ENCODE data around the gene CD80. TPM values are rescaled to one million over a fixed set of nuclear protein-coding genes. Genes with fewer than 3 reads are reported as not detected.

CD80 gene, protein sequence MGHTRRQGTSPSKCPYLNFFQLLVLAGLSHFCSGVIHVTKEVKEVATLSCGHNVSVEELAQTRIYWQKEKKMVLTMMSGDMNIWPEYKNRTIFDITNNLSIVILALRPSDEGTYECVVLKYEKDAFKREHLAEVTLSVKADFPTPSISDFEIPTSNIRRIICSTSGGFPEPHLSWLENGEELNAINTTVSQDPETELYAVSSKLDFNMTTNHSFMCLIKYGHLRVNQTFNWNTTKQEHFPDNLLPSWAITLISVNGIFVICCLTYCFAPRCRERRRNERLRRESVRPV
- not detected for total RNA-seq

GRCh38 chr3:119559441-119559963, at the start of gene CD80:
TSS of gene CD80 (minus strand) at chr3:119559614. CDS start at chr3:119557728, 1,886 bp downstream.
- WGBS, 2 donors: 25 to 32% methylated on average over 7 of the region's 7 CpGs
- DNase-seq (ENCODE audit: low spot score in 2 of 2): peak in 1 of 2 donors; percentile 29
- TF ChIP-seq POLR2A (IDR thresholded peaks at IDR 0.05) (no peak), CTCF (IDR thresholded peaks at IDR 0.05) (no peak)
- intact Hi-C loops (cut with DNase I; ENCODE audit: low total_unique reads): no loop called here
- H3K4me3 ChIP-seq (ENCODE audit: low read depth, poor library complexity, severe bottlenecking): no peak within 1 kb of the TSS

GRCh38 chr3:119608405-119609000, 49.1 kb upstream of the CD80 start:
- no peak for DNase-seq (ENCODE audit: low spot score in 2 of 2)
- 69 to 73% methylated on average over 6 of the region's 6 CpGs for WGBS, 2 donors
- intact Hi-C loops (cut with DNase I; ENCODE audit: low total_unique reads): no loop called here

GRCh38 chr3:119604878-119605277, 45.5 kb upstream of the CD80 start:
- H3K4me3 ChIP-seq (ENCODE audit: low read depth, poor library complexity, severe bottlenecking): no peak overlapping the region
- intact Hi-C loops (cut with DNase I; ENCODE audit: low total_unique reads): no loop called here
- WGBS, 2 donors: 60 to 100% methylated on average over 1 of the region's 1 CpG
- TF ChIP-seq CTCF (IDR thresholded peaks at IDR 0.05) (no peak), POLR2A (IDR thresholded peaks at IDR 0.05) (no peak)
- no peak for DNase-seq (ENCODE audit: low spot score in 2 of 2)

More at GRCh38 chr3:119608405-119609000, 49.1 kb upstream of the CD80 start:
- H3K4me3 ChIP-seq (ENCODE audit: low read depth, poor library complexity, severe bottlenecking): no peak overlapping the region
- no peak for TF ChIP-seq CTCF (IDR thresholded peaks at IDR 0.05)
- no peak for TF ChIP-seq POLR2A (IDR thresholded peaks at IDR 0.05)

GRCh38 chr3:119602676-119603075, 43.3 kb upstream of the CD80 start:
- 40 to 50% methylated on average over 1 of the region's 1 CpG for WGBS, 2 donors
- DNase-seq (ENCODE audit: low spot score in 2 of 2): peak in 1 of 2 donors; percentile 7
- TF ChIP-seq CTCF (IDR thresholded peaks at IDR 0.05) (no peak), POLR2A (IDR thresholded peaks at IDR 0.05) (no peak)
- intact Hi-C loops (cut with DNase I; ENCODE audit: low total_unique reads): no loop called here
- no peak overlapping the region for H3K4me3 ChIP-seq (ENCODE audit: low read depth, poor library complexity, severe bottlenecking)

- WGBS, 2 donors: 94 to 98% methylated on average over 3 of the region's 3 CpGs
These were observed 41.7 kb upstream of the CD80 start for GRCh38 chr3:119601154-119601553.

GRCh38 chr3:119600732-119601131, 41.3 kb upstream of the CD80 start:
- no peak for DNase-seq (ENCODE audit: low spot score in 2 of 2)
- TF ChIP-seq POLR2A (IDR thresholded peaks at IDR 0.05) (no peak), CTCF (IDR thresholded peaks at IDR 0.05) (no peak)
- intact Hi-C loops (cut with DNase I; ENCODE audit: low total_unique reads): no loop called here
- H3K4me3 ChIP-seq (ENCODE audit: low read depth, poor library complexity, severe bottlenecking): no peak overlapping the region
- 65 to 66% methylated on average over 3 to 5 of the region's 5 CpGs for WGBS, 2 donors

More at GRCh38 chr3:119601154-119601553, 41.7 kb upstream of the CD80 start:
- intact Hi-C loops (cut with DNase I; ENCODE audit: low total_unique reads): no loop called here
- no peak overlapping the region for H3K4me3 ChIP-seq (ENCODE audit: low read depth, poor library complexity, severe bottlenecking)
- TF ChIP-seq POLR2A (IDR thresholded peaks at IDR 0.05): no peak
- peak in 1 of 2 donors; percentile 20 for DNase-seq (ENCODE audit: low spot score in 2 of 2)
